Amniotic epithelial cell (primary cell): ENCODE measurements around the gene SLC6A20.

Source experiments
- DNase-seq: peaks from one replicate; pipeline ENCODE4 v3.0.0-alpha.2; 2010; ENCODE audit warnings: low read depth

SLC6A20 gene

DNA sequence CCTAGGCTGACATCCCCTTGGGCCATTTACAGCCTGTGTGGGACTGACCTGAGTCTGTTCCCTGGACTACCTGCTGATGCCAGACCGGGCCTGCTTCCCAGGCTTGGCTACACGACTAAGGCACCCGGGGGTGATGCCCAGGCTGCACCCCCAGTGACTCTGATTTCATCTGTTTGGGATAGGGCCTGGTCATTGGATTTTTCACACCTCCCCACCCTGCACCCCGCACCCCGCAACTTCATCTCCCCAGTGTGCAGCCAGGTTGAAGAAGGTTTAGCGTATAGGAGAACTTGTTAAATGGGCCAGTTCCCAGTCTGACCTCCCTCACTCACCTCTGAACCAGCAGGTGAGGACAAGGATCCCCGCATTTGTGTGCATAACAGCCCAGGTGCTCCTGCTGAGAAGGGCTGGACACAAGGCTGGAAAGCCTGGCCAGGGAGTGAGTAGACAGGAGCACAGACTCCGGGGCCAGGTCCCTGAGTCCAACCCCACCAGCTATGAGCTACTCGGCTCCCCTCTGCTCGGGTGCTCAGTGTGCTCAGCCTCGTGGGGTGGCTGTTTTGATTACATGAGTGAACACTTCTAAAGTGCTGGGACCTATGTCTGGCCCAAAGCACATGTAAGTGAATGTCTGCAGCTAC, 18.5 kb downstream of the SLC6A20 start:
- DNase-seq = no peak

DNA sequence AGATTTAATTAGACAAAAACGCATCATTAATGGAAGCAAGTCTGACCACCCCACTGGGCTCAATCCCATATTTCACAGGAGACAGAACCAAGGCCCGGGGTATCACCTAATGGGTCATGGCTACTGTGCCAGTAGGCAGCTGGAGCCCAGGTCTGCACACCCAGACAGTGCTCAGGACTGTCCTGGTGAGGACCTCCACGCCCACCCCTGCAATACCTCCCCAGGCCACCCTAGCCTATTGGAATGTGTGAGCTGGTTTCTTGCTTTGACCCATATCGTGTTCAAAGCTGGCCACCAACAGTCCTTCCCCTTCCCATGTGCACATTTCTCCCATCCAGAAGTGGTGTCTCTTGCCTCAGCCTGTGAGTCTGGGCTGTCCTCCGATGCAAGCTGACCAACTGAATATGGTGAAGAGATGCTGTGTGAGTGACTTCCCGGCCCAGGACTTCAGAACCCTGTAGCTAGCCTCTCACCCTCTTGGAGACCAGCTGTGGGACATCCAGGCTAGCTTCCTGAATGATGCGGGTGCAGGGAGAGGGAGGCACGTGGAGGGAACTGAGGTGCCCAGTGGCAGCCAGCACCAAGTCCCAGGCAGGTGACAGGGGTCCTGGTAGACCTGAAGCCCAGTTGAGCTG, 19.1 kb downstream of the SLC6A20 start:
- DNase-seq = no peak

DNA sequence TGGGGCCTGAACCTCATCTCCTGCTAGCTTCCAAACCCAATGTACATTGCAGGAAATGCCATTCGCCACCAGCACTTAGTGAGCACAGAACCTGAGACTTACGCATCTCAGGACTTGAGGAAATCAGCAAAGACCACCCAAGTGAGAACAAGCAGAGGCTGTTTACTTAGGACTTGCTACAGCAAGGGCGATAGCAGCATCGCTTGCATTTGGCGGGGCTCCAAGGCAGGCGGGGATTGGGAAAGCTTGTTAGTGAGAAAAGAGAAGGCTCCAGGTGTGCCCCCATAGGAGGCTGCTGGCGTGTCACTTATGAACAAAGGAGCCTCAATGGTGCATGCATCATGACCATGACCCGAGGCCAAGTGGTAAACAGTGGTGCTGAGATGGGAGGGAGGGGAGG, 19.7 kb downstream of the SLC6A20 start:
- DNase-seq = no peak

DNA sequence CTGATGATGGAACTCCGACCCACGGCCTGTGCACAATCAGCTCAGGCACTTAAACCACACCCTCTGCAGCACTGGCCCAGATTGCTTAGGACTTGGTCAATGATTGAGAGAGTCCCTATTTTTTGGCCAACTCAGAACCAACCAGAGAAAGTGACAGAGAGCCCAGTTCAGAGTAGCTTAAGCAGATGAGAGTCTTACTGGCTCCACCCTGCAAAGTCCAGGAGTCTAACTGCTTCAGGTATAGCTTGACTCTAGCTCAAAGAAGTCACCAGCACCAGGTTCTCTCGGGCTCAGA, 20.1 kb downstream of the SLC6A20 start:
- DNase-seq = no peak

DNA sequence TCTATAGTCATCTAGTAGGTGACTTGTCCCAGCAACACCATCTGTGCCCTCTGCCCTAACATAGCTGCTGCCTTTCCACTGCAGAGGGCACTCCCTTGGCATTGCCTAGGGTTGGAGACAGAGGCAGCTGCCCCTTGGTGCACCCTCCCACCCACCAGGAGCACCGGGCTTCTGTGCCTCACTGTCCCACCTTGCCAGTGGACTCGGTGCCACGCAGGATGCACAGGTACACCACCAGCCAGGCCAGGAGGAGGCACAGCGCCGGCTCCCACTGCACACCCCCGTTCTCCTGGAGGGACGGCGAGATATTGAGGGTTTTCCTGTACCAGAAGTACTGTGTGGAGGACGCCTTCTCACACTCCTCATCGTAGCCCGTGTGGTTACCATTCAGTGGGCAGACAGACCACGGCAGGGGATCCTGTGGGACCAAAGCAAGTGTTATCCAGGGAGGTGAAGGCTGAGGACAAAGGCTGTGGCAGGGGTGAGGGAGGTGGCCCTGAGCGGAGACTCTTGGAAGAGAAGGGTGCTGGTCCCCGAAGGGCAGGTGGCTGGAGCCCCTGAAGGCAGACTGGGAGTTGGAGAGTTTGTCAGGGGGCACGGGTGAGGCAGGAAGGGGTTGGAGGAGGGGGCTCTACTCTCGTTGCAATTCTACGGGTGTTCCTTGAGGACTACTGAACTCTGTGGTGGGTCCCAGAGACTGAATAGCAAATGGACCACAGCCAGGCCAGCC, 20.6 kb downstream of the SLC6A20 start:
- no peak for DNase-seq

DNA sequence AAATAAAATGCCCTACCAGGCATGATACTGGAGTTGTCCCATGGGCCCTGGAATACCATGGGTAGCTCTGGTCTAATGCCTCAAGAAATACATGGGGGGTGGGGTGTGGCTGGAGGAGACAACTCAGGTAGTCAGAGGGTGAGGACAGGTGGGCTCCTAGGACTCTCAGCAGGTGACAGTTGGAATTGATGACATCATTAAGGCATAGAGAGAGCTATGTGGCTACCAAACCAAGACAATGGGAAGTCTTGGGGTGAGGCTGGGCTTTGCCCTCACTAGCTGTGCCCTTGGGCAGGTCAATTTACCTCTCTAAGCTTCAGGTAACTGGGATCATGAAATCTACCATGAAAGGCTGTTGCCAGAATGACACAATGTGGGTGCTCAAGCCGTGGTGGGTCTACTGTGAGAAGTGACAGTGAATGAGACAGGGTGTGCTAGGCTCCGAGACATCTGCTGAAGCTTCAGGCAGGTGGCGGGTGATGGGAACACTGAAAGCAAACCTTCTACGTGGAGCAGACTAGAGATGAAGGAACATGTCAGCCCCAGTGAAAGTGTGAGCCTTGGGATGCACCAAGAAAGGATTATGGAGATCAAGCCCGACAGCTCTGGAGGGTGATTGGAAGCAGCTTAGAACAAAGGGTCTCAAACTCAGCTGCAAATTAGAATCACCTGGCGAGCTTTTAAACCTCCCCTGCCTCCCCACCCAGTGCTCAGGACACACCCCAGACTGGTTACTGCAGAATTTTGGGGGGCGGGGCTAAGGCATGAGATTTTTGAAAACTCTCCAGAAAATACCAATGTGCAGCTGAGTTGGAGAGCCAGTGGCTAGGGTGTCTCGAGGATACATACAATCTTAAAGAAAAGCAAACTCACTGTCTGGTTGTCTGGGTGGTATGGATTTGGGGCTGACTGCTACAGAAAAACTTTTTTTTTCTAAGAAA, 21.5 kb downstream of the SLC6A20 start:
- DNase-seq = no peak

DNA sequence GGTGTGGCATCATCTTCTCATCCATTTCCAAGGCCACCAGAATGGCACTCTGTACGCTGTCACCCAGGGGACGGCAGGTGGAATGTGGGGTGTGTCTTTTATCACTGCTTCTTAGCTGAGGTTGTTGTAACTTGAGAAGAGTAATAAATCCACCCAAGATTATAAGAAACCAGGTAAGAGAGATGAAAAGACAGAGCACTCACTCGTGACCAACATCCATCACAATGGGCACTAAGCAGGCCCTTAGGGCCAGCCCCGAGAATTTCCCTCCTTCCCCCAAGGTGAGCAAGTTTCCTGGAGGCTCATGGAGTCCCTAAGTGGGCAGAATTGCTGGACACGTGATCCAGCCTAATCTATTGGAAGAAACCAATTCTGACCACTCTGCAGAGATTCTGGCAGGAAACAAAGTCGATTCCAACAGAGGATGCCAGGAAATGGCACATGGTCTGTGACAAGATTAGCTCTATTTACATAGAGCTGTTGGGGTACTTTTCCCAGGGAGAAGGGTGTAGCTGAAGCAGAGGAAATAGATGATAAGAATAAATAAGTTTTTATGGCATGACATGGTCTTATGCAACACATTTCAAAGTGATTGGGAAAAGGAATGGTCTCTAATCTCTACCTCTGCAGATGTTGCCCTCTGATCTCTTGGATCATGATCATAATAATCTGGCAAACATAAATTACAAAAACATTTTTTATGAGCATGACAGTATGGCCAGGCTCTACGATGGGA, 22.5 kb downstream of the SLC6A20 start:
- DNase-seq = no peak

DNA sequence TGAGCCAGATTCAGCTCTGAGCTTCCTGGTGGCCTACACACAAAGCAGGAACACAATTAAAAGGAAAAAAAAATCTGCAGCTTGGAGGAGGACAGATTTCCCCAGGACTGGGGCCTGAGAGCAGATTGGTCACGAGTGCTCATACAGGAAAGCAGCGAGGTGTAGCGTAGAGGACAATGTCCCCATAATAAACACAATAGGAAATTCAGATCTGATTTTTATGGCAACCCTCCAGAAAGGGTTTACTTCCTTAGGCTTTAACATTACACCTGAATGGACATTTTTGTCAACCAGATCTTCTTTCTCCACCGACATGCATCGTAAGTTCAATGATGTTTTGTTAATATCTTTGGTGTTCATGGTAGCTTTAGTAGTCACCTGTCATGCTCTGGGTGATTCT, 23.3 kb downstream of the SLC6A20 start:
- no peak for DNase-seq

DNA sequence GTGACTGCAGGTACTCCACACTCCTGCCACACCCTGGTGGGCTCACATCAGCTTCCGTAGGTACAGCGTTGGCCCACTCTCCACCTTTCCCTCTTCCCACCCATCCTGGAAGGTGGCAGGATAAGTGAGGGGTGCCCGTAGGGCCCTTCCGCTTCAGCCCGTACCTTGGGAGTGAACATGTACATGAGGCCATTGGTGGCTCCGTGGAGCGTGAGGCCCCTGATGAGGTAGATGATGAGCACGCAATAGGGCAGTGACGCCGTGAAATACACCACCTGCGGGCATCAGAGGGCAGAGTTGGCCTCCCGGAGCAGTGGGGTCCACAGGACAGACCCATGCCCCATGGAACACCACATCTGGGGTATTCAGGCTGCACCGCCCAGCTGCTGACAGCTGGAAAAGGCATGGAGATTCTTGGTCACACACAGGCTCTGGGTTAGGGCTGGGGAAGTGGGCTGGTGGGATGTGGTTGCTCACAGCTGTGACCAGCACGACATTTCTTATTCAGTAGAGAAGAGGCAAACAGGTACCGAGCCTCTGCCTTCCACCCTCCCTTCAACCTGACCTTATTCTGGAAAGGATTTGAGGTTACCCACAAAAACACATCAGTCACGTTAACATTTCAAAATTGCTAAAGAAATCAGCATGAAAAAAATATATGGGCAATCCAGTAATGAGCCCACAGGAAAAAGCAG, 23.8 kb downstream of the SLC6A20 start:
- no peak for DNase-seq

DNA sequence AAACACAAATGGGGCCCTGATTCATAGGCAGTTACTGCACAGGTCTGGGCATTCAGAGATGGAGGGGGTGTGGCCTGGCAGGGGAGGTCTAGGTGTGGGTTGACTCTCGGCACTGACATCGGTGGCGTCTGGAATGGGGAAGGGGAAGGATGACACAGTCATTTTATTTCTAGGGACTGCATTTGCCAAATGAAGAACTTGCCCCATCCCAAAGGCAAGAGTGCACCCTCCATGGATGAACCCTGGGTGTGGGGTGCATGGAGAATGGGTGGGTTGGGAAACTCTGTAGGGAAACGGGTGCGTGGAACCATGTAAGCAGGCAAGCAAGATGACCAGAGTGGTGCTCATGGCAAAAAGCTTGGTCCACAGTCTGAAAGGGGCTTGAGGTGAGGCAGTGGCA, 24.5 kb downstream of the SLC6A20 start:
- no peak for DNase-seq

DNA sequence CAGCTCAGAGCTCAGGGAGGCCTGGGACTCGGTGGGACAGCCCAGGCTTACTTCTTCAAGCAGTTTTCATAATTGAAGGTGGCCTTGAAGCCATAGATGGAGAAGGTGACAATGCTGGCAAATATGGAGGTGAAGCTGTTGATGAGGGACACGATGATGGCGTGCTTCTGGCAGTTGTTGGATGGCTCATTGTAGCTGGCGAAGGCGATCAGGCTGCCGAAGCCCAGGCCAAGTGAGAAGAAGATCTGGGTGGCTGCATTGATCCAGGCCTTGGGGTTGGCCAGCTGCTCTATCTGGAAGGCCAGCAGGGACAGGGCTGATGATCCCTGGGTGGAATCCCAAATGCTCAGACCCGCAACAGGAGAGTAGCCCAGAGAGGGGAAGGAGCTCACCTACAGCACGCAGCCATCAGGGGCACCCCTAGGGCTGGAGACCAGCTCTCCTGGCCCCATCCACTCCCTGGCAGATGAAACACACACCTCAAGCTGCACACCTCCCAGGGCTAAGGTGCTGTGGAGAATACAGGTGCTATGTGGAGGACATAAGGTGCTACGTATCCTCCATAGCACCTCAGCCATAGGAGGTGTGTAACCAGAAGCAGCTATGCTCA, 25.1 kb downstream of the SLC6A20 start:
- DNase-seq = no peak

DNA sequence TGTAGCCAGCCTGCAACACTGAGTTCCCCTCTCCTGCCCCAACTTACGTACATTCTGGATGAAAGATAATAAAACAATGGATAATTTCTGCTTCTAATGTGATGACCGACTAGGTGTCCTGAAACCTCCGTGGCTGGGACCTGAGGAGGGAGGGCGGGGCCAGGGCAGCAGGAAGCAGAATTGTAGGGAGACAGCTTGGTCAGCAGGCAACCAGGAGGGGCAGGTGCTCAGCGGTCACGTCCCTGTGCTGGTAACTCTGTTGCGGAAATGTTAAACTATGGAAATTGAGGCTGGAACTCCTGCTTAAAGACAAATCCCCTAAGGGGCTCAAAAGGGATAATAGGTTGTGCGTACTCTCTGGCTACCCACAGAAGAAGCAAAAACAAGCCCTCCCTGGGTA, 30.4 kb downstream of the SLC6A20 start:
- DNase-seq = no peak

DNA sequence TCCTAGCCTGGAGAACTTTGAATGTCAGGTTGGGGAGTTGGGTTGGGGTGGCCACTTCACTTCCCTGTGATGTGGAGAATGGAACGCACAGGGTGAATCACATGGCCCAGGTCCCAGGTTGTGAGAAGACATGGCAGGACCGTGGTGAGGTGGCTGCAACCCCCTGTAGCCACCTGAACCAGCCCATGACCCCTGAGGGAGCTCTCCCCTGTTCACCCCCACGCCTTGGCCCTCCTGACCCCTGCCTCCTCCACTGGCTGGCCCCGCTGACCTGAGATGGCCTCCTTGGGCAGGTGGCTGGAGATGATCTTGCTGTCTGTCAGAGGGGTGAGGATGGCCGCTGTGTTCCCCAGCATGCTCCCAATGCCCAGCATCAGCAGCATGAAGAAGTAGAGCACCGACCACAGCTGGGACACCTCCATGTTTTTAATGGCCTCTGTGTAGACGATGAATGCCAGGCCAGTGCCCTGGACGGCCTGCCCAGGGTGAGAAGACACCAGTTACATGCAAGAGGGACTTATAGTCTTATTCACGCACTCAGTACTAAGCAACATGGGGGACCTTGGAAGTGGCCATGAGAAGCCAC, 31.0 kb downstream of the SLC6A20 start:
- DNase-seq = no peak

DNA sequence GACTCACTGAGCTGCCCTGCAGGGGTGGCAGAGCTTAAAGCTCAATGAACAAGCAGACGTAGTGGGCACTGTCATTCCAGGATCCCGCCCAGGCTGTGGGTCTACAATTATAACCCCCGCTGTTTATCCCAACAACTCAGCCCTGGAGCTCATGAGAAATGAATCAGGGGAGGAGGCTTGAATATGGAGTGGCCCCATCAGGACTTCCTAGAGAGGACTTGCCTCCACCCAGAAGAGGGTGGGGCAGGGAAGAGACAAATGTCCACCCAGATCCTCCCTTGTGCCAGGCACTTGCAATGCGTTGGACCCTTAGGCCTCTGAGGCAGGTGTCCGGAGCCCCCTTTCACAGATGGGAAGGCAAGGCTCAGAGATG, 33.0 kb downstream of the SLC6A20 start:
- no peak for DNase-seq

DNA sequence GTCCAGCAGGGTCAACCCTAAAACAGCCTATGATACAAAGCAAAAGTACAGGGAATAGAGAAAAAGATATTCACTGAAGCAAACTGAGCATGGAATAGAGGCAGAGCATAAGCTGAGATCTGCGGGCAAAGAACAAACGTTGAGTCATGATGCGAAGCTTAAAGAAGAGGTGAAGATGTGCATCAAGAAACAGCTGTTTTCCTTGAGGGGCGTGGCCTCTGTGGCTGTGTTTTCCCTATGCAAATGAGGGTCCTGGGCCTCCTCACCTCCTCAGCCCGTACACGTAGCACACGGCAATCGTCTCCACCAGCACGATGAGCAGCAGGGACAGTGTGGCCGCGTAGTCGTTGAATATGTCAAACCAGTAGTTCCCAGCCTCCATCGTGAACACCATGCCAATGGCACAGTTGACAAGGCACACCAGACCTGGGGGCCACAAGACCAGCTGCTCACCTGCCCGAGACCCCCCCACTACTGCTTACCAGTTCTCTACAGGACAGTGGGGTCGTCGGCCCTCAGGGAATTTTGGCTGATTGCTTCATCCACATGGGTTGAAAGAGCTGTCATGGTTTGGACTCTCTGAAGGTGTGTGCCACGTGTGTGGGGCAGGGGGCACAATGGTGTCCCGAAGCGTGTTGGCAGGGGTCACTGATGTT, 33.6 kb downstream of the SLC6A20 start:
- no peak for DNase-seq

DNA sequence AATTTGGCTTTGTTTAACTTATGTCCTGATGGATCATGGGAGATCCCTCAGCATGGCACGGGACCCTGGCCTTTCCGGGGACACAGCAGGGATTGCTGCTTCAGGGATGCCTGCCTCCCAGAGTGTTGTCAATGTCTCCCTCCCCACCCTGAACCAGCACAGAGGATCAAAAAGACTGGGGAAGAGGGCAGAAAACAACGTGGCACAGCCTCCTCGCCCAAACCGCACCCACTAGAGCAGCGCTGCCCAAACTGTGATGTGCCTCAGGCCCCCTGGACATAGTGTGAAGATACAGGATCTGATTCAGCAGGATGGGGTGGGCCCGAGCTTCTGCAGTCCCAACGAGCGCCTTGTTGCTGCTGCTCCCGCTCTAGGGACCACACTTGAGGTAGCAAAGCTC, 34.5 kb downstream of the SLC6A20 start:
- DNase-seq = no peak

DNA sequence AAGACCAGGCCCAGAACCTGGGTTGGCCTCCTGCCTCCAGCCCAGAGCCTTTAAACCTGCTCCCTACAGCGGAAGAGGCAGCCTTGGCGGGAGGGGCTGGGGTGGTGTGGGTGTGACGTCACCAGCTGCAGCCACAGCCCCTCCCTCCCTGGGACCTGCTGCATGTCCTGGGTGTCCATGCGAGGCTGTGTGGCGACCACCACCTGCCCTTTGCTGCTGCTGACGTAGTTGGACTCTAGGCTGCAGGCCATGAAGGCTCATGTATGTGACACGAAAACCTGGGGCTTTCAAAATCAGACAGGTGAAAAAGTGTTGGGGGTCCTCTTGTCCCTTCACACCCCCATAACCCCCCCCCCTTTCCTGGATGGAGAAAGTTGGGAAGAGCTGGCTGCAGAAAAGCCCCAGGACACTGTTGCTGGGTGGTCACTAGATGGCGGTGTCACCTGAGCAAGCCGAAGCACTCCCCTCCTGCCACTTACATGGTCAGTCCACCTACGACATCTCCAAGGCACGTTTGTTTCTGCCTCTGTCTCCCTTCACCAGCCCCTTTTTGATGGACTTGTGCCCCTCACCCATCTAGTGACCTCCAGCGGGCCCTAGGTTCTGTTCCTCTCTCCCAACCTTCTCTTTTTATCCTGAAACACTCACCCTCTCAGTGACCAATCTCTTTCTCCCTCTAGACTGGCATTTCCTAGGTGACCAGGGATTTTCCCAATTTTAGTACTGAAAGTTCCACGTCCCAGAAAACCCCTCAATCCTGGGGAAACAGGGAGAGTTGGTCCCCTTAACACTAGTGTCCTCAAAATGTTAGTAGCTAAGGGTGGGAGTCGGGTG, 35.2 kb downstream of the SLC6A20 start:
- peak; percentile 63 for DNase-seq

DNA sequence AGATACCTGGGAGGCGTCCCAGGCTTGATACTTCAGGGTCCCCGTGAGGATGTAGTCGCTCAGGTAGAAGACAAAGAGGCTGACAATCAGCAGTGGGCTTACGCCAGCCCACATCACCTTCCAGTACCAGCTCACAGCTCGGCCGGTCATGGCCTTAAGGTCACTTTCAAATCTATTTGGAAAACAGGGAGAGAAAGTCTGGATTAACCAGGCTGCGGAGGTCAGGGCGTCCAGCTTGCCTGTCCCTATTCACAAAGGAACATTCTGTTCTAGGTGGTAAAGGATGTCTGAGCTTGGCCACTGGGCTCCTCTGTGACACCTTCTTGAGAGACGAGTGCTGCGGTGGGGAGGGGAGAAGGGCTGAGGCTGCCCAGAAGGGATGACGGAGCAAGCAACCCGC, 36.5 kb downstream of the SLC6A20 start:
- no peak for DNase-seq

DNA sequence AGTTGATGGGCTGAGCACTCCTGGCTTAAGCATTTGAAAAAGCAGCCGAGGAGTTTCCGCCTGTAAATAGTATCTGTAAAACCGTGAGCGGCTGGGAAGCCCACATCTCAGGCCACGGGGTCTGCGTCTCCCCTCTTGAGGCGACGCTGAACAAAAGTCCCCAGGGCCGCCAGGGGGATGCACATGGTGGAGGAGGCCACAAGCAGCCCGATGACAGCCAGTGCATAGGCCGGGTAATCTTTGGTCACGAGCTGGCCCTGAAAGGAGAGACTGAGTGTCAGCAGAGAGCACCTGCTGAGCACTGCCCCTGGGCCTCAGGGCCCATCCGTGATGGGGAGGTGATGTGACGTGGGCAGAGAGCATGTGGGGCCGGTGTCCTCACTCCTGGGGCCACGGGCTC, 37.5 kb downstream of the SLC6A20 start:
- no peak for DNase-seq
